ENCODE results near the gene KEAP1. TPM values are rescaled to one million over a fixed set of nuclear protein-coding genes. Genes with fewer than 3 reads are reported as not detected.

The KEAP1 gene
- total and polyA plus RNA-seq, 9 of the 15 experiments (the other 6 are each of a cell fraction or from before 2014, with no cell fraction given) = 2.1 to 95.6 (median 64.3) TPM

DNA sequence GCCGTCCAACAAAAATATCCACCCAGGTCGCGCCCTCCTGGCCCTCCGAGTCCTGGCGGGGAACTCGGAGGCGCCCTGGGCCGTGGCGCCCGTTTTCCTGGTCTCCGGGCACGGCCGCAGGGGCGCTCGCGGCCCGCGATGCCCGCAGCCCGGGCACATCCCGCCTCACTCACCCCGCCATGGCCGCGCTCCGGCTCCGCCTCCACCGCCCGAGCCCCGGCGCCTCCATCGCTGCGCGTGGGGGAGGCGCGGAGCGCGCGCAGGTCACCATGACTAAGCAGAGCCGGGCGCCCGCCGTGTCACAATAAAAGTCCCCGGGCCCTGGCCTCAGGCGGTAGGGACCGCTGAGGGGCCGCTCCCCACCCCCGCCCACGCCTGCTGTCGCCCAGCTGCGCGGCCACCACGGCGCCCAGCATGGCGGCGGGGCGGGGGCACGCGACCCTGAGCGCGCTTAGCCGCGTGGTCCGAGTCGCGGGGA is 593 bp downstream of the KEAP1 start (continued):
- TF ChIP-seq, protein P1, sequence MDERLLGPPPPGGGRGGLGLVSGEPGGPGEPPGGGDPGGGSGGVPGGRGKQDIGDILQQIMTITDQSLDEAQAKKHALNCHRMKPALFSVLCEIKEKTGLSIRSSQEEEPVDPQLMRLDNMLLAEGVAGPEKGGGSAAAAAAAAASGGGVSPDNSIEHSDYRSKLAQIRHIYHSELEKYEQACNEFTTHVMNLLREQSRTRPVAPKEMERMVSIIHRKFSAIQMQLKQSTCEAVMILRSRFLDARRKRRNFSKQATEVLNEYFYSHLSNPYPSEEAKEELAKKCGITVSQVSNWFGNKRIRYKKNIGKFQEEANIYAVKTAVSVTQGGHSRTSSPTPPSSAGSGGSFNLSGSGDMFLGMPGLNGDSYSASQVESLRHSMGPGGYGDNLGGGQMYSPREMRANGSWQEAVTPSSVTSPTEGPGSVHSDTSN (CRISPR knock-in tag; IDR thresholded peaks at IDR 0.05; ENCODE audit: low read depth) = no peak
- TF ChIP-seq, protein P1 (tag; conservative IDR thresholded peaks at IDR 0.05; ENCODE audit: low read depth) = no peak
- TF ChIP-seq KHSRP (IDR thresholded peaks at IDR 0.05) = no peak
- TF ChIP-seq NR1H2 (CRISPR knock-in tag; IDR thresholded peaks at IDR 0.05) = 0 out of 2 replicates have a peak, but pooled peaks have one; percentile 34
- 0 out of 2 replicates have a peak, but pooled peaks have one; percentile 3 for TF ChIP-seq LCOR (CRISPR knock-in tag; IDR thresholded peaks at IDR 0.05)
- no peak for TF ChIP-seq RBM39 (optimal IDR thresholded peaks at IDR 0.05; ENCODE audit: low read depth, low read length)
- TF ChIP-seq, protein P2, sequence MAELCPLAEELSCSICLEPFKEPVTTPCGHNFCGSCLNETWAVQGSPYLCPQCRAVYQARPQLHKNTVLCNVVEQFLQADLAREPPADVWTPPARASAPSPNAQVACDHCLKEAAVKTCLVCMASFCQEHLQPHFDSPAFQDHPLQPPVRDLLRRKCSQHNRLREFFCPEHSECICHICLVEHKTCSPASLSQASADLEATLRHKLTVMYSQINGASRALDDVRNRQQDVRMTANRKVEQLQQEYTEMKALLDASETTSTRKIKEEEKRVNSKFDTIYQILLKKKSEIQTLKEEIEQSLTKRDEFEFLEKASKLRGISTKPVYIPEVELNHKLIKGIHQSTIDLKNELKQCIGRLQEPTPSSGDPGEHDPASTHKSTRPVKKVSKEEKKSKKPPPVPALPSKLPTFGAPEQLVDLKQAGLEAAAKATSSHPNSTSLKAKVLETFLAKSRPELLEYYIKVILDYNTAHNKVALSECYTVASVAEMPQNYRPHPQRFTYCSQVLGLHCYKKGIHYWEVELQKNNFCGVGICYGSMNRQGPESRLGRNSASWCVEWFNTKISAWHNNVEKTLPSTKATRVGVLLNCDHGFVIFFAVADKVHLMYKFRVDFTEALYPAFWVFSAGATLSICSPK (IDR thresholded peaks at IDR 0.05; ENCODE audit: borderline replicate concordance) = no peak
- TF ChIP-seq NR4A1 (CRISPR knock-in tag; IDR thresholded peaks at IDR 0.05) = no peak
- TF ChIP-seq NR4A1 (tag; IDR thresholded peaks at IDR 0.05) = no peak
- TF ChIP-seq RBBP5 (IDR thresholded peaks at IDR 0.05; ENCODE audit: borderline replicate concordance, insufficient read depth, low read length, poor library complexity, severe bottlenecking) = no peak
- no peak for TF ChIP-seq SRSF9 (IDR thresholded peaks at IDR 0.05; ENCODE audit: borderline replicate concordance, low read depth, low read length)
- no peak for TF ChIP-seq ZNF561 (CRISPR knock-in tag; conservative IDR thresholded peaks at IDR 0.05)
- peak; percentile 99 for TF ChIP-seq NFE2 (IDR thresholded peaks at IDR 0.05; ENCODE audit: low read depth)
- TF ChIP-seq, protein P3, sequence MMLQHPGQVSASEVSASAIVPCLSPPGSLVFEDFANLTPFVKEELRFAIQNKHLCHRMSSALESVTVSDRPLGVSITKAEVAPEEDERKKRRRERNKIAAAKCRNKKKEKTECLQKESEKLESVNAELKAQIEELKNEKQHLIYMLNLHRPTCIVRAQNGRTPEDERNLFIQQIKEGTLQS (IDR thresholded peaks at IDR 0.05) = no peak; the same call in 1 of the 2 replicates
- TF ChIP-seq, protein P3 (CRISPR knock-in tag; conservative IDR thresholded peaks at IDR 0.05) = peak; percentile 88; the same call in 1 of the 2 replicates
- TF ChIP-seq NR2C2 (CRISPR knock-in tag; IDR thresholded peaks at IDR 0.05) = no peak; the same call in 1 of the 2 replicates
- TF ChIP-seq NR2C2 (tag; IDR thresholded peaks at IDR 0.05) = peak; percentile 90
- no peak for TF ChIP-seq ZNF785 (CRISPR knock-in tag; IDR thresholded peaks at IDR 0.05)
- TF ChIP-seq ZFPM2 (CRISPR knock-in tag; IDR thresholded peaks at IDR 0.05) = no peak
- TF ChIP-seq GTF2F1 (IDR thresholded peaks at IDR 0.05; ENCODE audit: low read depth, low read length) = 0 out of 2 replicates have a peak, but pooled peaks have one; percentile 33

Measured in K562 (cell line).